ENCODE results near the gene FAM120B.
"Not testable (repeated sequence)": the region's sequence is repeated elsewhere in the genome, so short reads cannot be mapped to it uniquely, and the experiment has no call there.

Gene FAM120B

GRCh38 chr6:170305805-170306323, 694 bp upstream of the FAM120B start:
- DNase-seq, result no peak

- DNase-seq, result no peak
Observed at GRCh38 chr6:170307080-170307545, 555 bp downstream of the FAM120B start.

- DNase-seq, result no peak
Observed at GRCh38 chr6:170308761-170309160, 2.2 kb downstream of the FAM120B start.

GRCh38 chr6:170311696-170312095, 5.1 kb downstream of the FAM120B start:
- no peak for DNase-seq

- DNase-seq, result no peak
Observed at GRCh38 chr6:170312876-170313275, 6.3 kb downstream of the FAM120B start.

- no peak for DNase-seq
Observed at GRCh38 chr6:170313716-170314295, 7.2 kb downstream of the FAM120B start.

- DNase-seq, result no peak
Observed at GRCh38 chr6:170314983-170315382, 8.4 kb downstream of the FAM120B start.

- no peak for DNase-seq
Observed at GRCh38 chr6:170316071-170316470, 9.5 kb downstream of the FAM120B start.

- DNase-seq, result no peak
Observed at GRCh38 chr6:170317076-170317475, 10.5 kb downstream of the FAM120B start.

- no peak for DNase-seq
Observed at GRCh38 chr6:170317718-170318117, 11.2 kb downstream of the FAM120B start.

GRCh38 chr6:170329321-170329720, 22.8 kb downstream of the FAM120B start:
- DNase-seq, result no peak

GRCh38 chr6:170335199-170335598, 28.6 kb downstream of the FAM120B start:
- not testable (repeated sequence) for DNase-seq

- peak; percentile 66 for DNase-seq
Observed at GRCh38 chr6:170344631-170345576, 38.3 kb downstream of the FAM120B start.

GRCh38 chr6:170345662-170346061, 39.1 kb downstream of the FAM120B start:
- no peak for DNase-seq

GRCh38 chr6:170346649-170347048, 40.1 kb downstream of the FAM120B start:
- DNase-seq, result no peak

- no peak for DNase-seq
Observed at GRCh38 chr6:170347091-170347490, 40.5 kb downstream of the FAM120B start.

GRCh38 chr6:170347975-170348374, 41.4 kb downstream of the FAM120B start:
- no peak for DNase-seq

GRCh38 chr6:170351456-170351855, 44.9 kb downstream of the FAM120B start:
- not testable (repeated sequence) for DNase-seq

GRCh38 chr6:170355190-170355589, 48.6 kb downstream of the FAM120B start:
- DNase-seq, result not testable (repeated sequence)

GRCh38 chr6:170355661-170356060, 49.1 kb downstream of the FAM120B start:
- no peak for DNase-seq

GRCh38 chr6:170357812-170358211, 51.3 kb downstream of the FAM120B start:
- no peak for DNase-seq

- DNase-seq, result no peak
Observed at GRCh38 chr6:170358496-170358895, 51.9 kb downstream of the FAM120B start.

- no peak for DNase-seq
Observed at GRCh38 chr6:170360476-170360875, 53.9 kb downstream of the FAM120B start.

GRCh38 chr6:170361335-170361734, 54.8 kb downstream of the FAM120B start:
- DNase-seq, result no peak
